GM12892 (cell line): Measurements from ENCODE around the gene PRH1.

Source experiments
- DNase-seq: peaks from one replicate; pipeline ENCODE4 v3.0.0; 2011; ENCODE audit not compliant: insufficient read length
- FAIRE-seq: peaks from 2 replicates; lab custom pipeline; 2011; peaks lifted over from hg19 to GRCh38; lab: Jason Lieb, UNC
- POLR2A ChIP-seq: IDR thresholded peaks from 2 replicates; pipeline ENCODE4 v1.6.1; 2011; ENCODE audit warnings: low read depth, low read length, control low read depth
- POLR2AphosphoS5 ChIP-seq: IDR thresholded peaks from 2 replicates; pipeline ENCODE4 v1.6.1; 2011; ENCODE audit warnings: low read depth, low read length, control low read depth
- TAF1 ChIP-seq: IDR thresholded peaks from 2 replicates; pipeline ENCODE4 v1.6.1; 2011; ENCODE audit warnings: low read depth, mild to moderate bottlenecking, control low read depth, low read length, borderline replicate concordance

PRH1 gene

DNA sequence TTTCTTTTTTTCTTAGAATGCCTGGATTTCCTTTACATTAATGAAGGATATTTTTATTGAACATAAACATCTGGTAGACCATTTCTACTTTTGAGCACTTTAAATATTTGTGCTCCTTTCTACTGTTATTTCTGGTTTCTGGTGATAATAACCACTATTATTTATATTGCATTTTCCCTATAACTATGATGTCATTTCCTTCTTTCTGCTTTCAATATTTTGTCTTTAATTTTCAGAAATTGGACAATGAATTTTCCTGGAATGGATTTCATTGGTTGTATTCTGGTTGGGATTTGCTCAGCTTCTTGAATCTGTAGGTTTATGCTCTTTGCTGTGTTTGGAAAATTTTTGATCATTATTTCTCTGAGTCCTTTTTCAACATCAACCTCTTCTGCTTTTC, 5.2 kb upstream of the PRH1 start:
- no peak for TF ChIP-seq POLR2A
- no peak for TF ChIP-seq POLR2AphosphoS5
- no peak for TF ChIP-seq TAF1
- no peak for FAIRE-seq

DNA sequence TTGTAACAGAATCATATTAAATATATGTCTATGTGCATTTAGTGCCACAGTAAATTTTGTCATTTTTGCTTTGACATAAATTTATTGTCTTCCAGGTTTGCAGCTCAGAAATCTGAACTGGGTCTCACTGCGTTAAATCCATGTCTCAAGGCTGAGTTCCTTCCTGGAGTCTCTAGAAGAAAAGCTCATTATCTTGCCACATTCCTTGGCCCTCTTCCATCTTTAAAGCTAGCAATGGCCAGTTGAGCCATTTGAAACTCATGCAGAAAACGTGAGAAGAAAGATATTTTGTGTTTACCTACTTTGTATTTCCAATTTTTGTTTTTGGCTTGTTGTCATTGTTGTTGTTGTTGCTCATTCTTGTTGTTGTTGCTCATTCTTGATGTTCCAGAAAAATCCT, 10.7 kb downstream of the PRH1 start:
- TF ChIP-seq POLR2AphosphoS5 (no peak), TAF1 (no peak), POLR2A (no peak)
- no peak for FAIRE-seq

More for the DNA sequence above, 5.2 kb upstream of the PRH1 start:
- DNase-seq = no peak

GRCh38 chr12:10867381-10867780, 16.7 kb downstream of the PRH1 start:
- TF ChIP-seq TAF1 (no peak), POLR2AphosphoS5 (no peak), POLR2A (no peak)
- no peak for DNase-seq
- FAIRE-seq = no peak

More for the DNA sequence above, 10.7 kb downstream of the PRH1 start:
- DNase-seq = no peak

DNA sequence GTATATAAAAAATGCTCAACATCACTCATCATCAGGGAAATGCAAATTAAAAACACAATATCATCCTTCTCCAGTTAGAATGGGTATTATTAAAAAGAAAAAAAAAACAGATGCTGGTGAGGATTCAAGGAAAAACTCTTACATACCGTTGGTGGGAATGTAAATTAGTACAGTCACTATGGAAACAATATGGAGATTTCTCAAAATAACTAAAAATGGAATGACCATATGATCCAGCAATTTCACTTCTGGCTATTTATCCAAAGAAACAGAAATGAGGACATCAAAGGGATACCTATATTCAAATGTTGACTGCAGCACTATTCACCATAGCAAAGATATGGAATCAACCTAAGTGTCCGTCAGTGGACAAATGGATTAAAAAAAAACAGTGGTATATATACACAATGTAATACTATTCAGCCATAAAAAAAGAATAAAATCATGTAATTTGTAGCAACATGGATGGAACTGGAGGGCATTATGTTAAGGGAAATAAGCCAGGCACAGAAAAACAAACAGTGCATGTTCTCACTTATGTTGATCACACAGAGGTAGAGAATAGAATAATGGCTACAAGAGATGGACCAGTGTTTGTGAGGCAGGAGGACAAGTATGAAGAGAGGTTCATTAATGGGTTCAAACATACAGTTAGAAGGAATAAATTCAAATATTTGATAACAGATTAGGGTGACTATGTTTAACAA, 20.4 kb downstream of the PRH1 start:
- FAIRE-seq (no peak), DNase-seq (no peak)
- no peak for TF ChIP-seq POLR2AphosphoS5
- no peak for TF ChIP-seq TAF1
- TF ChIP-seq POLR2A = no peak

GRCh38 chr12:10861366-10861765, 22.7 kb downstream of the PRH1 start:
- DNase-seq (no peak), FAIRE-seq (no peak)
- TF ChIP-seq POLR2AphosphoS5 (no peak), TAF1 (no peak)

- FAIRE-seq (no peak), DNase-seq (no peak)
- no peak for TF ChIP-seq POLR2A
- no peak for TF ChIP-seq TAF1
- no peak for TF ChIP-seq POLR2AphosphoS5
Measured at GRCh38 chr12:10855807-10856206, 28.2 kb downstream of the PRH1 start.

DNA sequence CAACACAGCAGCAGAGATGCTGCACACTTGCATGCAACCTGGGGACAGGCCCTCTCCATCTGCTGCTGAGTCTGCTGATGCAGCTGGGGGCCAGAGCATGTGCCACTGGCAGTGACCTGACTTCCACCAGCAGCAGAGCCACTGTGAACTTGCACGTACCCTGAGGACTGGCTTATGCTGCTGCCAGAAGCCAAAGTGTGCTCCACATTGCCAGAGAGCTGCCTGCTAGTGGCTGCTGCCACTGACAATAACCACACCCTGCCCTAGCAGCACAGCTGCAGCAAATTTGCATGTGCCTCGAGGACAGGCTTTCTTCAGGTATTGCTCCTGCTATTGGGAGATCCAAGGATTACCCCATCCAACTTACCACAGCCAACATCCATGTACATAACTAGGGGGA, 30.3 kb downstream of the PRH1 start:
- TF ChIP-seq POLR2A (no peak), TAF1 (no peak), POLR2AphosphoS5 (no peak)
- no peak for FAIRE-seq
- DNase-seq = no peak

DNA sequence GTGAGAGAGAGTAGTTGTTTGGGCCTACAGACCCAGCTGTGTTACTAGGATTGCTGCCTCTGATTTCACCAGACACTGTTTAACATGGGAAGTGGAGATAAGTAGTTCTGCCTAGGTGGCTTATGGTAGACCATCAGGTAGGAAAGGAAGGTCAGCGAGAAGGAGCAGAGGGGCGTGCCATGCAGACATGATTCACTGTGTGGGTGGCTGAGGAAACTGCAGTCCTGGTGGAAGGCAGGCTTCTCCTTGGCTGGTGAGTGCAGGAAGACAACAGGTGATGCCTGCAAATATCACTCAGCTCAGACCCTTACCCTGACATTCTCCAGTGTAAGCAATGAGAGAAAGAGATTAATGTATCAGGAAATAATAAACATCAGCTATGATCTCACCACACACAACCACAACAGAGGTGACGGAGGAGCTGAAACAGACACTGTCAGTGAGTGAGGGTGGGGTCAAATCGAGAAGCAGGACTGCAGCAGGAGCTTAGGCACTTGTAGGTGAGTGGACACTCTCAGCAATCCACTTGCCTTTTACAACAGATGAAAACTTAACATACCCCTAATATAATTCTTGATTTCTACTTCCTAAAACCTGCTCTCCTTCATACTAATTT, 32.7 kb downstream of the PRH1 start:
- DNase-seq (no peak), FAIRE-seq (no peak)
- TF ChIP-seq POLR2AphosphoS5 (no peak), TAF1 (no peak), POLR2A (no peak)

- FAIRE-seq = no peak
- DNase-seq = no peak
Measured at GRCh38 chr12:10849425-10849878, 34.6 kb downstream of the PRH1 start, which contains the start of gene PRR4. Gene PRR4, minus strand, starts transcription at chr12:10849475. Its CDS starts 38 bp downstream, at chr12:10849437.

DNA sequence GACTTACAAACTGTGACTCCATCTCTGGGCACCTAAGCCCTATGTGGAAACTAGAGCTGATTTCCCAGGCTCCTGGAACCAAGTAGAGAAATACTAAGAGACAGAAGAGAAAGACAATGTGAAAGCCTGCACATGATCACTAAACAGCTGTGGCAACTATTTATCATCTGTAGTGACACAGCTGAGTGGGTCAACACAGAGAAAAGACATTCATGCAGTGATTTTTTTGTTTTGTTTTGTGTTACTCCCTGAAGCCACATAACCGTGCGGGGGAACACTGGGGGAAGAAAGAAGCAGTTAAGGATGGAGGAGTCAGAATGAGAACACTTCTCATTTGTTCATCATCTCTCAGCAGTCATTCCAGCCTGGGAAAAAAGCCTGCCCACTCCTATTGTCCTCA, 36.3 kb downstream of the PRH1 start:
- no peak for FAIRE-seq
- TF ChIP-seq POLR2AphosphoS5 = no peak
- no peak for TF ChIP-seq TAF1
- TF ChIP-seq POLR2A = no peak
- no peak for DNase-seq

More at GRCh38 chr12:10849425-10849878, 34.6 kb downstream of the PRH1 start, which contains the start of gene PRR4:
- TF ChIP-seq POLR2AphosphoS5 (no peak), POLR2A (no peak), TAF1 (no peak)

DNA sequence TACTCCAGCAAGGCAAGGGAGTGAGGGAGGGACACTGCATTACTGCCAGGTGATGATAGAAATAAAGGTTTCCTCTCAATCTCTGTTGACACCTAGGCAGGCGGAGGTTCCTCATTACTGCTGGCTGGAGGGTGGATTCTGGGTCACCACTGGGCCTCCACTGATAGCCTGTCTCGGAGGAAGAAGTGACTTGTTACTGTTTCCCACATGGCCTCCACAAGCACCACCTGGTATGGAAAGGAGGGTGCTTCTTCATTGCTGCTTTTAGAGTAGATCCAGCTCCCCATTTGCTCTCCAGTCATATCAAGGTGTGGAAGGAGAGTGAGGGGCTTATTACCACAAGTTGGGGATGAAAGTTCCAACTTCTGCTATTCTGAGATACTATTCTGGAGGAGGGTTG, 41.2 kb downstream of the PRH1 start:
- FAIRE-seq (no peak), DNase-seq (no peak)
- TF ChIP-seq TAF1 (no peak), POLR2AphosphoS5 (no peak), POLR2A (no peak)

DNA sequence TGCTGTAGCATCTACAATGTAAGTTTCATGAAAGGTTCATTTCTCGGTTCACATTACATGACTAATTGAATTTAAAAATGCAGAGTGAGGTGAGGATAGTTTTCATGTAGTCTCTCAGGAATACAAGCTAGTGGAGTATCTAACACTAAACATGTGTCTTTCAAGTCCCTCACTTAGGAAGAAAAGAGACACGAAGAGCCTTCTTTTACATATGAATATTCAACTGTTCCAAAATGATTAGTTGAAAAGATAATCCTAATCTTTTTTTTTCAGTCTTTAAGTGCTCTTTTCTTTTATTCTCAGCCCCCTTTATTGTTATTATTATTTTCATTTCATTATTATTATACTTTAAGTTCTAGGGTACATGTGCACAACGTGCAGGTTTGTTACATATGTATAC, 45.6 kb downstream of the PRH1 start:
- FAIRE-seq (no peak), DNase-seq (no peak)
- TF ChIP-seq TAF1 = no peak
- TF ChIP-seq POLR2A = no peak
- TF ChIP-seq POLR2AphosphoS5 = no peak
